ENCODE results near the gene ZNF488. TPM values are rescaled to one million over a fixed set of nuclear protein-coding genes. Genes with fewer than 3 reads are reported as not detected.

The ZNF488 gene
- total and polyA plus RNA-seq, 10 of the 15 experiments (the other 5 are each of a cell fraction or from before 2014, with no cell fraction given): not detected

DNA sequence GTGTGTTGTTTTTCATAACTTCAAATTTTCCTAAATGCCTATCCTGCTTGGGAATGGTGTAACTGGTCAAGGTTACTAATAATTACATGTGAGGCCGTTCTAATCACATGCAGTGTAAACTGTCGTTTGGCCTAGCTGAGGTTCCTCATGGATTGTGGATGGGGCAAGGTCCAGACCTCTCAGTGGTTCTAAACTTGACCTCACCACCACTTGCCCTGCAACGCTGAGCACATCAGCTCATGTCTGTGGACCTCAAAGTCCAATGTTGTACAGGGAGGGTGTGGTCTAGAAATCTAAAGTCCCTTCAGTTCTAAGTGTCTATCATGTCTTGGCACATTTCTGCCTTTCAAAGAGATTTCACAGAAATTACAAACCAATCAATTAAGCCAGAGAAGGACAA is 20.3 kb downstream of the ZNF488 start:
- H4K20me1 ChIP-seq (ENCODE audit: control insufficient read depth, insufficient read depth): no peaks in the 10 kb centered on the region
- CTCF ChIA-PET: interaction anchor here (1.1 kb wide), 1 partner anchor 25 kb away, joined by 3 read pairs; no protein-coding TSS in a partner anchor

DNA sequence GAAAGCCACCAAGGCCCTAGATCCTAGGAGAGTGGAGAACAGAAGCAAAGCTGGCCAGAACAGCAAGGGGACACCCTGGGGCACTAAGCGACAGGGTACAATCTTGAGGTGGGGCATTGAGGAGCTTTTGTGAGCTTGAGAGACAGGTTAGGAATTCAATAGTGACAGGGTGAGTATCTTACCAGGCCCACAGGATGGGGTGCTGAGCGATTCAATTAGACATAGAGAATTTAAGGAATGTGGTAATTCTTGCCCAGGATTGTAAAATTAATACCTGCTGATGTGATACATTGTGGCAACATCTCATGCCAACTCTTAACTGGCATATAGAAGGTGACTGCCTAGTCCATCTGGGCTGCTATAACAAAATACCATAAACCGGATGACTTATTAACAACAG is 21.9 kb downstream of the ZNF488 start:
- ChIA-PET POLR2A (interaction anchor here (0.7 kb wide), 1 partner anchor 1100 kb away, joined by 3 read pairs; no protein-coding TSS in a partner anchor), RAD21 (ENCODE audit: unreplicated experiment) (no interaction called here), CTCF (interaction anchor here (0.6 to 1.4 kb wide), 4 partner anchors 12 to 816 kb away, joined by 3 to 4 read pairs (median 3); no protein-coding TSS in a partner anchor), SMC1A (ENCODE audit: uncharacterized antibody, unreplicated experiment) (no interaction called here)
- Histone ChIP-seq H3K36me3 (ENCODE audit: control insufficient read depth in 2 of 2, insufficient read depth in 2 of 2, low read length in 1 of 2) (no peaks in the 10 kb centered on the region), H4K20me1 (ENCODE audit: control insufficient read depth, insufficient read depth) (no peaks in the 10 kb centered on the region), H3K9ac (ENCODE audit: control insufficient read depth, insufficient read depth, low read length) (no peak overlapping the region), H3K27ac (ENCODE audit: control insufficient read depth, insufficient read depth) (no peak overlapping the region), H3K9me3 (replicated peaks; ENCODE audit: control insufficient read depth, insufficient read depth, low read length) (no peaks in the 10 kb centered on the region), H3K4me2 (ENCODE audit: control insufficient read depth, insufficient read depth) (no peak overlapping the region), H3K27me3 (replicated peaks in 1 of 2; ENCODE audit: control insufficient read depth in 2 of 2, insufficient read depth in 2 of 2, low read length in 1 of 2) (no peaks in the 10 kb centered on the region; a peak in 1 of 4 replicates), H3K79me2 (ENCODE audit: control insufficient read depth, insufficient read depth, low read length) (no peaks in the 10 kb centered on the region), H2AFZ (ENCODE audit: control insufficient read depth, low read depth, low read length) (no peak overlapping the region), H3K4me1 (ENCODE audit: control insufficient read depth, insufficient read depth, low read length) (no peaks in the 10 kb centered on the region), H3K4me3 (no peak overlapping the region)
- no TSS peak for BruUV-seq (replicated peaks)
- in situ Hi-C loops (cut with MboI) (no loop called here), intact Hi-C loops (cut with micrococcal nuclease; ENCODE audit: unreplicated experiment) (no loop called here)
- FAIRE-seq (no peak), DNase-seq (ENCODE audit: low read depth, low spot score) (no peak), ATAC-seq (no peak)
- TF ChIP-seq STAT3 (IDR thresholded peaks at IDR 0.05; ENCODE audit: low read depth, low read length) (no peak), ZBED1 (IDR thresholded peaks at IDR 0.05; ENCODE audit: borderline replicate concordance) (no peak), HDGF (IDR thresholded peaks at IDR 0.05) (no peak), BACH1 (IDR thresholded peaks at IDR 0.05; ENCODE audit: borderline replicate concordance) (no peak), SREBF1 (IDR thresholded peaks at IDR 0.05; ENCODE audit: low read length) (no peak), PAX8 (IDR thresholded peaks at IDR 0.05) (no peak)
- WGBS (ENCODE audit: insufficient coverage, insufficient replicate concordance, low lambda C conversion rate, missing lambda C conversion rate): 57% methylated on average over 3 of the region's 3 CpGs

More for the DNA sequence above, 20.3 kb downstream of the ZNF488 start:
- no peak overlapping the region for H3K27ac ChIP-seq (ENCODE audit: control insufficient read depth, insufficient read depth)
- no peaks in the 10 kb centered on the region for H3K4me1 ChIP-seq (ENCODE audit: control insufficient read depth, insufficient read depth, low read length)
- H3K27me3 ChIP-seq (replicated peaks in 1 of 2; ENCODE audit: control insufficient read depth in 2 of 2, insufficient read depth in 2 of 2, low read length in 1 of 2): no peaks in the 10 kb centered on the region; a peak in 1 of 4 replicates
- 2% methylated on average over 3 of the region's 3 CpGs for WGBS (ENCODE audit: insufficient coverage, insufficient replicate concordance, low lambda C conversion rate, missing lambda C conversion rate)
- H3K9me3 ChIP-seq (replicated peaks; ENCODE audit: control insufficient read depth, insufficient read depth, low read length): no peaks in the 10 kb centered on the region
- ATAC-seq: no peak
- H2AFZ ChIP-seq (ENCODE audit: control insufficient read depth, low read depth, low read length): no peak overlapping the region
- intact Hi-C loops (cut with micrococcal nuclease; ENCODE audit: unreplicated experiment) (no loop called here), in situ Hi-C loops (cut with MboI) (no loop called here)
- no peak overlapping the region for H3K9ac ChIP-seq (ENCODE audit: control insufficient read depth, insufficient read depth, low read length)
- no peaks in the 10 kb centered on the region for H3K36me3 ChIP-seq (ENCODE audit: control insufficient read depth in 2 of 2, insufficient read depth in 2 of 2, low read length in 1 of 2)
- H3K4me2 ChIP-seq (ENCODE audit: control insufficient read depth, insufficient read depth): no peak overlapping the region
- H3K4me3 ChIP-seq: no peak overlapping the region
- ChIA-PET POLR2A (no interaction called here), RAD21 (ENCODE audit: unreplicated experiment) (no interaction called here), SMC1A (ENCODE audit: uncharacterized antibody, unreplicated experiment) (interaction anchor here (1.8 kb wide), 1 partner anchor 11 kb away, joined by 5 read pairs; no protein-coding TSS in a partner anchor)
- no TSS peak for BruUV-seq (replicated peaks)
- DNase-seq (ENCODE audit: low read depth, low spot score): no peak
- no peaks in the 10 kb centered on the region for H3K79me2 ChIP-seq (ENCODE audit: control insufficient read depth, insufficient read depth, low read length)
- TF ChIP-seq EP300 (IDR thresholded peaks at IDR 0.05; ENCODE audit: borderline replicate concordance in 1 of 2, control insufficient read depth in 1 of 2, low read depth in 2 of 2, low read length in 2 of 2) (no peak), SMARCA5 (IDR thresholded peaks at IDR 0.05) (no peak), KDM1A (IDR thresholded peaks at IDR 0.05; ENCODE audit: borderline replicate concordance) (no peak), ATF7 (IDR thresholded peaks at IDR 0.05; ENCODE audit: low read depth) (no peak), CHD1 (IDR thresholded peaks at IDR 0.05; ENCODE audit: low read depth, low read length) (no peak), CREB1 (IDR thresholded peaks at IDR 0.05; ENCODE audit: low read depth) (no peak), CREM (IDR thresholded peaks at IDR 0.05; ENCODE audit: low read depth) (no peak), NRF1 (conservative IDR thresholded peaks at IDR 0.05; ENCODE audit: low read depth, low read length) (no peak), CBX5 (IDR thresholded peaks at IDR 0.05; ENCODE audit: low read depth) (no peak), STAT3 (IDR thresholded peaks at IDR 0.05; ENCODE audit: low read depth, low read length) (no peak), ZNF274 (IDR thresholded peaks at IDR 0.05; ENCODE audit: insufficient read depth, insufficient read length) (no peak), POU2F2 (IDR thresholded peaks at IDR 0.05; ENCODE audit: borderline replicate concordance, low read depth, low read length) (no peak), BMI1 (IDR thresholded peaks at IDR 0.05; ENCODE audit: borderline replicate concordance) (no peak), POLR2A (IDR thresholded peaks at IDR 0.05; ENCODE audit: low read depth, low read length) (no peak), YY1 (IDR thresholded peaks at IDR 0.05; ENCODE audit: low read depth, low read length) (no peak), RB1 (IDR thresholded peaks at IDR 0.05; ENCODE audit: borderline replicate concordance) (no peak), BACH1 (IDR thresholded peaks at IDR 0.05; ENCODE audit: borderline replicate concordance) (no peak), SIN3A (IDR thresholded peaks at IDR 0.05; ENCODE audit: low read depth, low read length) (no peak), SREBF1 (IDR thresholded peaks at IDR 0.05; ENCODE audit: low read length) (no peak)
- FAIRE-seq: no peak
